Ovary (tissue), 10 donors: ENCODE data around the gene CD200R1L. TPM values are rescaled to one million over a fixed set of nuclear protein-coding genes. Genes with fewer than 3 reads are reported as not detected.

ENCODE experiments used
- DNase-seq, 5 donors: peaks; one replicate each; pipeline ENCODE4 v3.0.0-alpha.2; 2019 to 2020
- H3K27ac ChIP-seq, 2 donors: fragments of 200-600 bp; one replicate each; pipeline versions ENCODE4 v1.5.1 to v1.8.0; 2019 to 2022
- H3K27me3 ChIP-seq: fragments of 200-600 bp; one replicate; pipeline ENCODE4 v1.8.0; 2022
- H3K36me3 ChIP-seq: fragments of 200-600 bp; sonication (generic); one replicate; pipeline ENCODE4 v1.5.1; 2019
- H3K4me1 ChIP-seq: one replicate; pipeline ENCODE4 v1.8.1; 2013; ENCODE audit warnings: mild to moderate bottlenecking, moderate library complexity; ENCODE audit not compliant: insufficient read depth
- H3K4me3 ChIP-seq: fragments of 200-600 bp; sonication (generic); one replicate; pipeline ENCODE4 v1.5.1; 2017
- H3K9me3 ChIP-seq, 2 donors: fragments of 200-600 bp in 1 of 2; sonication (generic) in 1 of 2; one replicate each; pipeline versions ENCODE4 v1.5.1 to v1.8.1; 2013 to 2019; ENCODE audit warnings: mild to moderate bottlenecking in 1 of 2, moderate library complexity in 1 of 2
- CTCF ChIP-seq, 3 donors: fragments of 450-650 bp in 2 of 3; fragments of 200-600 bp in 1 of 3; IDR thresholded peaks; one replicate each; pipeline versions ENCODE4 v1.5.1 to v1.8.0; 2016 to 2022; ENCODE audit warnings: antibody characterized with exemption in 3 of 3, mild to moderate bottlenecking in 1 of 3
- EP300 ChIP-seq: sonication (generic); formaldehyde crosslinking; IDR thresholded peaks from one replicate; pipeline ENCODE4 v1.6.1; 2017; ENCODE audit warnings: antibody characterized with exemption
- POLR2A ChIP-seq: fragments of 450-650 bp; IDR thresholded peaks from one replicate; pipeline ENCODE4 v1.6.1; 2017; ENCODE audit warnings: antibody characterized with exemption, mild to moderate bottlenecking, moderate library complexity
- WGBS, 3 donors: extraction: QIAGEN DNeasy Blood & Tissue Kit in 1 of 3; methylation state at CpG; one replicate each; pipeline versions ENCODE4 v1.1.5 to v1.1.7; 2013 to 2017; 5-methylcytosine and 5-hydroxymethylcytosine counted together
- intact Hi-C, 4 donors: fragments of 100-400 bp; cut with DNase I; formaldehyde crosslinking; loops; one replicate each; pipeline versions ENCODE4 v1.11.0 to v1.15.1; 2022 to 2023
- long read RNA-seq, 3 donors: library from polyadenylated mRNA in 2 of 3; unstranded in 2 of 3; transcript quantifications; one replicate each; pipeline ENCODE4 v2.0.0 and lab custom pipeline, GENCODE V29; 2021 to 2026
- polyA plus RNA-seq, 2 donors: library from polyadenylated mRNA; stranded (reverse); fragments of 200-250 nt in 1 of 2; fragments of 350-450 nt in 1 of 2; fragmentation: Illumina TruSeq in 1 of 2; extraction: RNeasy Lipid Tissue Mini Kit (QIAGEN cat#74804) in 1 of 2; gene quantifications; one replicate each; pipeline ENCODE4 v1.2.3, GENCODE V29; 2013 to 2014
- total RNA-seq, 7 donors: library from RNA; depleted of rRNA in 2 of 7; stranded (reverse); fragments of >200 nt in 2 of 7; fragmentation: NEBNext Ultra II Directional in 3 of 7; extraction: Animal tissue kit (Norgen Biotek cat#: 25700) in 3 of 7; gene quantifications; one replicate each; pipeline versions ENCODE4 v1.1.0 to v1.2.4, GENCODE V29; 2016 to 2023
- donor health status: DM: no; HTN: no; CAD: no; lungs with moderate emphysema.
- donor health status: DM: no; HTN: no; CAD: no.
- donor health status: Bipolar disorder and iron deficiency.
- donor health status: DM: yes; HTN: yes; CAD: no.
- donor health status: DM: no; HTN: no; CAD: no.
- donor health status: DM: yes; HTN: yes; CAD: no.

The CD200R1L gene, protein sequence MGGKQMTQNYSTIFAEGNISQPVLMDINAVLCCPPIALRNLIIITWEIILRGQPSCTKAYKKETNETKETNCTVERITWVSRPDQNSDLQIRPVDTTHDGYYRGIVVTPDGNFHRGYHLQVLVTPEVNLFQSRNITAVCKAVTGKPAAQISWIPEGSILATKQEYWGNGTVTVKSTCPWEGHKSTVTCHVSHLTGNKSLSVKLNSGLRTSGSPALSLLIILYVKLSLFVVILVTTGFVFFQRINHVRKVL
- total RNA-seq, result not detected
- not detected for polyA plus RNA-seq
- long read RNA-seq, donor 1, result 0 reads
- long read RNA-seq, donor 2, result 0 reads
- long read RNA-seq, donor 3, result 0 reads

- Histone ChIP-seq H3K9me3 (no peaks in the 10 kb centered on the region), H3K27ac (no peak within 1 kb of the TSS), H3K4me3 (no peak within 1 kb of the TSS), H3K36me3 (no peaks in the 10 kb centered on the region), H3K27me3 (no peaks in the 10 kb centered on the region), H3K4me1 (no peaks in the 10 kb centered on the region)
- TF ChIP-seq POLR2A, result no peak
- TF ChIP-seq EP300, result no peak
- 90 to 95% (median 94%) methylated on average over 2 of the region's 2 CpGs for WGBS, 3 donors
- no peak for DNase-seq
- intact Hi-C loops, result no loop called here
Observed at GRCh38 chr3:112846764-112847163, at the start of gene CD200R1L. TSS of gene CD200R1L (minus strand) at chr3:112846864. CDS start at chr3:112829367, 17,497 bp downstream.

- Histone ChIP-seq H3K27ac (no peak overlapping the region), H3K9me3 (no peaks in the 10 kb centered on the region), H3K4me3 (no peak overlapping the region), H3K4me1 (no peaks in the 10 kb centered on the region), H3K27me3 (no peaks in the 10 kb centered on the region), H3K36me3 (no peaks in the 10 kb centered on the region)
- intact Hi-C loops, result no loop called here
- no peak for DNase-seq
- TF ChIP-seq POLR2A, result no peak
- no peak for TF ChIP-seq EP300
- TF ChIP-seq CTCF (IDR thresholded peaks at IDR 0.05), result no peak
- 79 to 83% (median 83%) methylated on average over 5 of the region's 5 CpGs for WGBS, 3 donors
Observed at GRCh38 chr3:112894258-112894657, 47.6 kb upstream of the CD200R1L start.

DNA sequence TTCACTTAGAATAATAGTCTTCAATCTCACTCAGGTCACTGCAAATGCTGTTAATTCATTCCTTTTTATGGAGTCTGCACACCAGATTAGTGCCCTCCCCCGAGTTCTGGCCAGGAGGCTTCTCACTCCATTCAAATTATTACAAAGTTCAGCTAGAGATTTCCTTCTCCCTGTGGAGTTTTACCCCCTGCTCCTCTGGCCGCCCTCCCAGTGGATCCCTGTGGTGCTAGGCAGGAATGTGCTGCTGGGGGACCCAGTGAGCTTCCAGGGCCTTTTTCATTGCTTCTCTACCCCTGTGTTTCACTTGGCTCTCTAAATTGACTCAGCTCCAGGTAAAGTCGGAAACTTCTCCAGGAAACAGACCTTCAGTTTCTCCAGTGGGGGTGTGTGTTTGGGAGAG, 42.7 kb upstream of the CD200R1L start:
- Histone ChIP-seq H3K4me3 (no peak overlapping the region), H3K27me3 (no peaks in the 10 kb centered on the region), H3K9me3 (no peaks in the 10 kb centered on the region), H3K27ac (no peak overlapping the region), H3K36me3 (no peaks in the 10 kb centered on the region), H3K4me1 (no peaks in the 10 kb centered on the region)
- TF ChIP-seq EP300, result no peak
- no peak for TF ChIP-seq POLR2A
- TF ChIP-seq CTCF (IDR thresholded peaks at IDR 0.05), result no peak
- intact Hi-C loops, result no loop called here
- DNase-seq, result no peak
- 56 to 70% (median 67%) methylated on average over 3 of the region's 3 CpGs for WGBS, 3 donors

- TF ChIP-seq CTCF (IDR thresholded peaks at IDR 0.05) (no peak), EP300 (no peak), POLR2A (no peak)
- H3K36me3 ChIP-seq, result no peaks in the 10 kb centered on the region
- 45 to 50% (median 48%) methylated on average over 2 of the region's 2 CpGs for WGBS, 3 donors
- H3K9me3 ChIP-seq, result no peaks in the 10 kb centered on the region
- DNase-seq, result no peak
- no peaks in the 10 kb centered on the region for H3K27me3 ChIP-seq
- H3K27ac ChIP-seq, result no peak overlapping the region
- H3K4me3 ChIP-seq, result no peak overlapping the region
- intact Hi-C loops, result no loop called here
- no peaks in the 10 kb centered on the region for H3K4me1 ChIP-seq
Observed at GRCh38 chr3:112888381-112889085, 41.9 kb upstream of the CD200R1L start.
